HepG2 (cell line): Measurements from ENCODE around the gene CFAP54. TPM values are rescaled to one million over a fixed set of nuclear protein-coding genes. Genes with fewer than 3 reads are reported as not detected.
A peak's percentile ranks its signal among the peaks of the same experiment; 100 is the strongest.

Experiments used
- ATM ChIP-seq: fragments of 450-650 bp; IDR thresholded peaks from 2 replicates; pipeline ENCODE4 v1.7.1; 2017; ENCODE audit warnings: mild to moderate bottlenecking, borderline replicate concordance
- CEBPG ChIP-seq: IDR thresholded peaks from 2 replicates; pipeline ENCODE4 v1.6.1; 2016
- CENPT ChIP-seq: sonication (generic); formaldehyde crosslinking; IDR thresholded peaks from 2 replicates; pipeline ENCODE4 v1.8.0; 2022; ENCODE audit warnings: low read depth, mild to moderate bottlenecking, moderate library complexity, missing genetic modification reagents
- HNF4A ChIP-seq: sonication (generic); formaldehyde crosslinking; IDR thresholded peaks from 2 replicates; pipeline ENCODE4 v1.4.0; 2020; ENCODE audit warnings: missing genetic modification reagents
- KLF16 ChIP-seq, 2 experiments: sonication (generic) in 1 of 2; formaldehyde crosslinking in 1 of 2; IDR thresholded peaks; 2 replicates each; pipeline versions ENCODE4 v1.6.1 to v1.8.0; 2016 to 2023; ENCODE audit warnings: missing genetic modification reagents in 2 of 2, missing compliant biosample characterization in 1 of 2
- RXRA ChIP-seq: sonication (generic); formaldehyde crosslinking; IDR thresholded peaks from 2 replicates; pipeline ENCODE4 v1.5.1; 2020; ENCODE audit warnings: missing genetic modification reagents
- SNRNP70 ChIP-seq: fragments of 200-400 bp; formaldehyde crosslinking; IDR thresholded peaks from 2 replicates; pipeline ENCODE4 v1.6.1; 2017; ENCODE audit warnings: mild to moderate bottlenecking, low read depth, low read length, moderate library complexity
- SOX13 ChIP-seq, 3 experiments: fragments of 450-650 bp in 1 of 3; sonication (generic) in 1 of 3; formaldehyde crosslinking in 1 of 3; IDR thresholded peaks in 2 of 3; conservative IDR thresholded peaks in 1 of 3; 2 replicates each; pipeline versions ENCODE4 v1.5.0 to v1.6.1; 2016 to 2020; ENCODE audit warnings: antibody characterized with exemption in 1 of 3, mild to moderate bottlenecking in 1 of 3, missing compliant biosample characterization in 1 of 3, missing genetic modification reagents in 1 of 3, moderate library complexity in 1 of 3
- SYNCRIP ChIP-seq: fragments of 200-400 bp; formaldehyde crosslinking; IDR thresholded peaks from 2 replicates; pipeline ENCODE4 v1.6.1; 2018; ENCODE audit warnings: mild to moderate bottlenecking, low read depth, low read length; ENCODE audit not compliant: insufficient read depth
- ZBTB3 ChIP-seq: sonication (generic); formaldehyde crosslinking; IDR thresholded peaks from 2 replicates; pipeline ENCODE4 v1.4.0; 2020; ENCODE audit warnings: low read depth, mild to moderate bottlenecking, moderate library complexity, missing genetic modification reagents, borderline replicate concordance
- ZFP1 ChIP-seq: IDR thresholded peaks from 2 replicates; pipeline ENCODE4 v1.6.1; 2016
- ZNF724P ChIP-seq: sonication (generic); formaldehyde crosslinking; IDR thresholded peaks from 2 replicates; pipeline ENCODE4 v1.8.0; 2022; ENCODE audit warnings: missing genetic modification reagents, borderline replicate concordance
- ZNF891 ChIP-seq: sonication (generic); formaldehyde crosslinking; IDR thresholded peaks from 2 replicates; pipeline ENCODE4 v1.5.0; 2020; ENCODE audit warnings: mild to moderate bottlenecking, missing genetic modification reagents
- polyA plus RNA-seq, 8 experiments: library from polyadenylated mRNA; depleted of rRNA in 3 of 8; stranded (reverse) in 7 of 8; unstranded in 1 of 8; fragments of >200 nt; fragmentation: Illumina TruSeq in 4 of 8; extraction: Trizol in 4 of 8; gene quantifications; 2 replicates each; pipeline versions ENCODE4 v1.2.1 to v1.2.3, GENCODE V29; 2011 to 2016; ENCODE audit warnings: low read depth in 4 of 8, missing spikeins in 1 of 8, mixed read lengths in 1 of 8; ENCODE audit not compliant: insufficient read depth in 1 of 8
- total RNA-seq, 5 experiments: library from RNA; depleted of rRNA; stranded (reverse); fragments of >200 nt; fragmentation: Illumina TruSeq; extraction: Trizol; gene quantifications; 2 replicates each; pipeline ENCODE4 v1.2.3, GENCODE V29; 2016; ENCODE audit warnings: low read depth in 1 of 5
- TF ChIP-seq, protein P1 (sequence below): sonication (generic); formaldehyde crosslinking; IDR thresholded peaks from 2 replicates; pipeline ENCODE4 v1.8.1; 2022; ENCODE audit warnings: low read depth, mild to moderate bottlenecking, missing genetic modification reagents
- TF ChIP-seq, protein P2 (sequence below): IDR thresholded peaks from 2 replicates; pipeline ENCODE4 v1.6.1; 2016; ENCODE audit warnings: low read depth, missing genetic modification reagents, missing compliant biosample characterization
- TF ChIP-seq, protein P3 (sequence below): sonication (generic); formaldehyde crosslinking; IDR thresholded peaks from 2 replicates; pipeline ENCODE4 v1.5.0; 2020; ENCODE audit warnings: missing genetic modification reagents, mild to moderate bottlenecking, borderline replicate concordance
- TF ChIP-seq, protein P4 (sequence below): sonication (generic); formaldehyde crosslinking; IDR thresholded peaks from 2 replicates; pipeline ENCODE4 v1.4.0; 2020; ENCODE audit warnings: missing genetic modification reagents

CFAP54 gene
- total and polyA plus RNA-seq, 2 of the 13 experiments (the other 11 are each of a cell fraction or from before 2014, with no cell fraction given) = not detected

DNA sequence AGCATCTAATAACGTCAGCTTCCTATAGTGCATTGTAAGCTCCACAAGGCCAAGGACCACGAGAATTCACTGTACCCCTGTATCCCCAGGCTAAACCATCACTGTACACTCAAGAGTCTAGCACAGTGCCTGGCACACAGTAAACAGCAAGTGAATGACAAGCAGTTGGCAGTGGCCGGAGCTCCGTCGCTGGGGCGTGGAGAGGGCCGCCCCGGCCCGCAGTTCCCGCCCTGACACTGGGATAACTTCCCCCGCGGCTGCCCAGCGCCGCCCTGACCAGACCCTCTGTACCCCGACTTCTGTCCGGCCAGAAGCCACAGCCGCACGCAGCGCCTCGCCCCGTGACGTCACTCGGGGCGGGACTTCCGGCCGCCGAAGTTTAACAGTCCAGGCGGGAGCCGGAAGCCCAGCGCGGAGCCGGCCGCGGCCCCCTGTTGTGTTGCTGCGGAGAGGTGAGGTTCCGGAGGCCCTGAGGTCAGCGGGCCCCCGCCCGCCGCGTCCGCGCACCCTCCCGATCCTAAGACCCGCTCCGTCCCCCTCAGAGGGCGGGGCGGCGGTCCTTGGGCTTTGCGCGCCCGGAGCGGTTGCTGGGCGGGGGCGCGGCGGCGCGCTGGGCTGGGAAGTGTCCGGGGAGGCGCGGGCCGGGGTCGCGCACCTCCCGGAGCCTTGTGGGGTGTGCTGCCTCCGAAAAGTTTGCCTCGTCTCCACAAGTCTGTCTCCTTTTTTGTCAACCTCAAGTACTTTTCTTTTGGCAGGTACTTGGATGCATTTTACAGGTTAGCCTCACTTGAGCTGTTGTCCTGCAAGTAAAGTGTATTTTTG lies 417.7 kb downstream of the CFAP54 start, which contains the start of gene NEDD1 (continued):
- TF ChIP-seq, protein P1, sequence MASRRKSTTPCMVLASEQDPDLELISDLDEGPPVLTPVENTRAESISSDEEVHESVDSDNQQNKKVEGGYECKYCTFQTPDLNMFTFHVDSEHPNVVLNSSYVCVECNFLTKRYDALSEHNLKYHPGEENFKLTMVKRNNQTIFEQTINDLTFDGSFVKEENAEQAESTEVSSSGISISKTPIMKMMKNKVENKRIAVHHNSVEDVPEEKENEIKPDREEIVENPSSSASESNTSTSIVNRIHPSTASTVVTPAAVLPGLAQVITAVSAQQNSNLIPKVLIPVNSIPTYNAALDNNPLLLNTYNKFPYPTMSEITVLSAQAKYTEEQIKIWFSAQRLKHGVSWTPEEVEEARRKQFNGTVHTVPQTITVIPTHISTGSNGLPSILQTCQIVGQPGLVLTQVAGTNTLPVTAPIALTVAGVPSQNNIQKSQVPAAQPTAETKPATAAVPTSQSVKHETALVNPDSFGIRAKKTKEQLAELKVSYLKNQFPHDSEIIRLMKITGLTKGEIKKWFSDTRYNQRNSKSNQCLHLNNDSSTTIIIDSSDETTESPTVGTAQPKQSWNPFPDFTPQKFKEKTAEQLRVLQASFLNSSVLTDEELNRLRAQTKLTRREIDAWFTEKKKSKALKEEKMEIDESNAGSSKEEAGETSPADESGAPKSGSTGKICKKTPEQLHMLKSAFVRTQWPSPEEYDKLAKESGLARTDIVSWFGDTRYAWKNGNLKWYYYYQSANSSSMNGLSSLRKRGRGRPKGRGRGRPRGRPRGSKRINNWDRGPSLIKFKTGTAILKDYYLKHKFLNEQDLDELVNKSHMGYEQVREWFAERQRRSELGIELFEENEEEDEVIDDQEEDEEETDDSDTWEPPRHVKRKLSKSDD (CRISPR knock-in tag) = no peak; the same call in 1 of the 2 replicates
- TF ChIP-seq, protein P2, sequence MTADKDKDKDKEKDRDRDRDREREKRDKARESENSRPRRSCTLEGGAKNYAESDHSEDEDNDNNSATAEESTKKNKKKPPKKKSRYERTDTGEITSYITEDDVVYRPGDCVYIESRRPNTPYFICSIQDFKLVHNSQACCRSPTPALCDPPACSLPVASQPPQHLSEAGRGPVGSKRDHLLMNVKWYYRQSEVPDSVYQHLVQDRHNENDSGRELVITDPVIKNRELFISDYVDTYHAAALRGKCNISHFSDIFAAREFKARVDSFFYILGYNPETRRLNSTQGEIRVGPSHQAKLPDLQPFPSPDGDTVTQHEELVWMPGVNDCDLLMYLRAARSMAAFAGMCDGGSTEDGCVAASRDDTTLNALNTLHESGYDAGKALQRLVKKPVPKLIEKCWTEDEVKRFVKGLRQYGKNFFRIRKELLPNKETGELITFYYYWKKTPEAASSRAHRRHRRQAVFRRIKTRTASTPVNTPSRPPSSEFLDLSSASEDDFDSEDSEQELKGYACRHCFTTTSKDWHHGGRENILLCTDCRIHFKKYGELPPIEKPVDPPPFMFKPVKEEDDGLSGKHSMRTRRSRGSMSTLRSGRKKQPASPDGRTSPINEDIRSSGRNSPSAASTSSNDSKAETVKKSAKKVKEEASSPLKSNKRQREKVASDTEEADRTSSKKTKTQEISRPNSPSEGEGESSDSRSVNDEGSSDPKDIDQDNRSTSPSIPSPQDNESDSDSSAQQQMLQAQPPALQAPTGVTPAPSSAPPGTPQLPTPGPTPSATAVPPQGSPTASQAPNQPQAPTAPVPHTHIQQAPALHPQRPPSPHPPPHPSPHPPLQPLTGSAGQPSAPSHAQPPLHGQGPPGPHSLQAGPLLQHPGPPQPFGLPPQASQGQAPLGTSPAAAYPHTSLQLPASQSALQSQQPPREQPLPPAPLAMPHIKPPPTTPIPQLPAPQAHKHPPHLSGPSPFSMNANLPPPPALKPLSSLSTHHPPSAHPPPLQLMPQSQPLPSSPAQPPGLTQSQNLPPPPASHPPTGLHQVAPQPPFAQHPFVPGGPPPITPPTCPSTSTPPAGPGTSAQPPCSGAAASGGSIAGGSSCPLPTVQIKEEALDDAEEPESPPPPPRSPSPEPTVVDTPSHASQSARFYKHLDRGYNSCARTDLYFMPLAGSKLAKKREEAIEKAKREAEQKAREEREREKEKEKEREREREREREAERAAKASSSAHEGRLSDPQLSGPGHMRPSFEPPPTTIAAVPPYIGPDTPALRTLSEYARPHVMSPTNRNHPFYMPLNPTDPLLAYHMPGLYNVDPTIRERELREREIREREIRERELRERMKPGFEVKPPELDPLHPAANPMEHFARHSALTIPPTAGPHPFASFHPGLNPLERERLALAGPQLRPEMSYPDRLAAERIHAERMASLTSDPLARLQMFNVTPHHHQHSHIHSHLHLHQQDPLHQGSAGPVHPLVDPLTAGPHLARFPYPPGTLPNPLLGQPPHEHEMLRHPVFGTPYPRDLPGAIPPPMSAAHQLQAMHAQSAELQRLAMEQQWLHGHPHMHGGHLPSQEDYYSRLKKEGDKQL (CRISPR knock-in tag) = 0 out of 2 replicates have a peak, but pooled peaks have one; percentile 4
- TF ChIP-seq CEBPG (CRISPR knock-in tag) (no peak), ZBTB3 (CRISPR knock-in tag) (no peak), ZFP1 (no peak), ATM (no peak), ZNF891 (CRISPR knock-in tag) (no peak), CENPT (CRISPR knock-in tag) (peak; percentile 79; the same call in 1 of the 2 replicates), SNRNP70 (no peak), RXRA (CRISPR knock-in tag) (peak; percentile 86), HNF4A (CRISPR knock-in tag) (peak; percentile 35), KLF16 (CRISPR knock-in tag; IDR thresholded peaks at IDR 0.05) (peak in 1 of 2 experiments; percentile 62; a peak in 2 of 4 replicates), ZNF724P (CRISPR knock-in tag) (no peak), SOX13 (IDR thresholded peaks at IDR 0.05) (no peak), SOX13 (CRISPR knock-in tag; conservative IDR thresholded peaks at IDR 0.05 in 1 of 2, IDR thresholded peaks at IDR 0.05 in 1 of 2) (peak in 1 of 2 experiments; percentile 57; a peak in 1 of 4 replicates), SYNCRIP (no peak)
- TF ChIP-seq, protein P3, sequence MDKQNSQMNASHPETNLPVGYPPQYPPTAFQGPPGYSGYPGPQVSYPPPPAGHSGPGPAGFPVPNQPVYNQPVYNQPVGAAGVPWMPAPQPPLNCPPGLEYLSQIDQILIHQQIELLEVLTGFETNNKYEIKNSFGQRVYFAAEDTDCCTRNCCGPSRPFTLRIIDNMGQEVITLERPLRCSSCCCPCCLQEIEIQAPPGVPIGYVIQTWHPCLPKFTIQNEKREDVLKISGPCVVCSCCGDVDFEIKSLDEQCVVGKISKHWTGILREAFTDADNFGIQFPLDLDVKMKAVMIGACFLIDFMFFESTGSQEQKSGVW (CRISPR knock-in tag) = no peak
- TF ChIP-seq, protein P4, sequence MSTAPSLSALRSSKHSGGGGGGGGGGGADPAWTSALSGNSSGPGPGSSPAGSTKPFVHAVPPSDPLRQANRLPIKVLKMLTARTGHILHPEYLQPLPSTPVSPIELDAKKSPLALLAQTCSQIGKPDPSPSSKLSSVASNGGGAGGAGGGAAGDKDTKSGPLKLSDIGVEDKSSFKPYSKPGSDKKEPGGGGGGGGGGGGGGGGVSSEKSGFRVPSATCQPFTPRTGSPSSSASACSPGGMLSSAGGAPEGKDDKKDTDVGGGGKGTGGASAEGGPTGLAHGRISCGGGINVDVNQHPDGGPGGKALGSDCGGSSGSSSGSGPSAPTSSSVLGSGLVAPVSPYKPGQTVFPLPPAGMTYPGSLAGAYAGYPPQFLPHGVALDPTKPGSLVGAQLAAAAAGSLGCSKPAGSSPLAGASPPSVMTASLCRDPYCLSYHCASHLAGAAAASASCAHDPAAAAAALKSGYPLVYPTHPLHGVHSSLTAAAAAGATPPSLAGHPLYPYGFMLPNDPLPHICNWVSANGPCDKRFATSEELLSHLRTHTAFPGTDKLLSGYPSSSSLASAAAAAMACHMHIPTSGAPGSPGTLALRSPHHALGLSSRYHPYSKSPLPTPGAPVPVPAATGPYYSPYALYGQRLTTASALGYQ (CRISPR knock-in tag) = peak; percentile 65; the same call in 1 of the 2 replicates
